ENCODE results near the gene ZNF142. TPM values are rescaled to one million over a fixed set of nuclear protein-coding genes. Genes with fewer than 3 reads are reported as not detected.
A peak's percentile ranks its signal among the peaks of the same experiment; 100 is the strongest.
"Not testable (repeated sequence)": the region's sequence is repeated elsewhere in the genome, so short reads cannot be mapped to it uniquely, and the experiment has no call there.

Gene ZNF142
- total and polyA plus RNA-seq, 12 donors, result 6.5 to 24.6 (median 20.1) TPM

GRCh38 chr2:218687400-218688060 is 28.1 kb upstream of the ZNF142 start:
- peak; percentile 65 to 89 (median 79) for TF ChIP-seq CTCF (IDR thresholded peaks at IDR 0.05)
- H3K4me3 ChIP-seq; H3K9me3 ChIP-seq (replicated peaks in 1 of 3); H3K27me3 ChIP-seq; H3K4me1 ChIP-seq (replicated peaks in 1 of 2); intact Hi-C loops (cut with DNase I); H3K27ac ChIP-seq: not testable (repeated sequence)
- peak; percentile 55 to 85 (median 74) for DNase-seq
- peaks cover 0 to 40% of the 10 kb centered on the region in 2 donors for H3K36me3 ChIP-seq (replicated peaks in 1 of 2)
- WGBS, 4 donors, result 21 to 24% (median 23%) methylated on average over 5 of the region's 5 CpGs

GRCh38 chr2:218680061-218680460 is 20.6 kb upstream of the ZNF142 start:
- no peak overlapping the region for H3K27ac ChIP-seq
- H3K27me3 ChIP-seq, result no peaks in the 10 kb centered on the region
- WGBS, 4 donors, result 62 to 83% (median 79%) methylated on average over 2 to 3 of the region's 3 CpGs
- DNase-seq, result no peak
- intact Hi-C loops (cut with DNase I), result no loop called here
- no peak overlapping the region for H3K4me3 ChIP-seq
- H3K36me3 ChIP-seq (replicated peaks in 1 of 2), result peaks cover 0 to 33% of the 10 kb centered on the region in 2 donors
- TF ChIP-seq CTCF (IDR thresholded peaks at IDR 0.05), result no peak
- TF ChIP-seq POLR2A (IDR thresholded peaks at IDR 0.05), result no peak
- H3K4me1 ChIP-seq (replicated peaks in 1 of 2), result no peaks in the 10 kb centered on the region
- H3K9me3 ChIP-seq (replicated peaks in 1 of 3), result no peaks in the 10 kb centered on the region

GRCh38 chr2:218679119-218679518 is 19.7 kb upstream of the ZNF142 start:
- DNase-seq, result peak in 3 of 7 donors; percentile 27 to 36 (median 29)
- H3K27me3 ChIP-seq, result no peaks in the 10 kb centered on the region
- intact Hi-C loops (cut with DNase I), result no loop called here
- no peak overlapping the region for H3K4me3 ChIP-seq
- no peak overlapping the region for H3K27ac ChIP-seq
- WGBS, 4 donors, result 52 to 67% (median 55%) methylated on average over 4 of the region's 4 CpGs
- peaks cover 0 to 30% of the 10 kb centered on the region in 2 donors for H3K36me3 ChIP-seq (replicated peaks in 1 of 2)
- no peaks in the 10 kb centered on the region for H3K9me3 ChIP-seq (replicated peaks in 1 of 3)
- H3K4me1 ChIP-seq (replicated peaks in 1 of 2), result no peaks in the 10 kb centered on the region
- TF ChIP-seq CTCF (IDR thresholded peaks at IDR 0.05), result no peak
- no peak for TF ChIP-seq POLR2A (IDR thresholded peaks at IDR 0.05)

- TF ChIP-seq POLR2A (IDR thresholded peaks at IDR 0.05), result peak; percentile 37 to 62
- TF ChIP-seq CTCF (IDR thresholded peaks at IDR 0.05), result no peak
- peaks cover 11 to 17% of the 10 kb centered on the region in 2 donors for H3K4me1 ChIP-seq (replicated peaks in 1 of 2)
- H3K9me3 ChIP-seq (replicated peaks in 1 of 3), result no peaks in the 10 kb centered on the region
- H3K27ac ChIP-seq, result peak within 1 kb of the TSS in 3 of 5 donors; percentile 26 to 74 (median 66)
- H3K4me3 ChIP-seq, result peak within 1 kb of the TSS; percentile 50 to 80 (median 66)
- DNase-seq, result peak; percentile 80 to 93 (median 88)
- intact Hi-C loops (cut with DNase I), result no loop called here
- H3K36me3 ChIP-seq (replicated peaks in 1 of 2), result peaks cover 0 to 32% of the 10 kb centered on the region in 2 donors
- no peaks in the 10 kb centered on the region for H3K27me3 ChIP-seq
- 0 to 1% (median 0%) methylated on average over 36 to 49 of the region's 49 CpGs for WGBS, 4 donors
Observed at GRCh38 chr2:218671654-218672566, 12.5 kb upstream of the ZNF142 start, which contains the start of the genes RNF25 and STK36. TSS of gene RNF25 (minus strand) at chr2:218672002. CDS start at chr2:218671970, 32 bp downstream. TSS of gene STK36 (plus strand) at chr2:218672086. CDS start at chr2:218672830, 744 bp downstream.
